Caco-2 (cell line): ENCODE results near the gene SERPINE1. TPM values are rescaled to one million over a fixed set of nuclear protein-coding genes. Genes with fewer than 3 reads are reported as not detected.

Experiments
- BruUV-seq: library from RNA; stranded (reverse); fragments of 400-500 nt; replicated peaks from 2 replicates; lab custom pipeline; 2021; lab: Mats Ljungman, UMichigan
- CTCF ChIA-PET: fragments of 300-600 bp; sonication (Branson Sonifier 250); formaldehyde crosslinking; loops from one replicate; lab custom pipeline; 2022; ENCODE audit warnings: antibody characterized with exemption; lab: Charles Lee
- POLR2A ChIA-PET: fragments of 300-600 bp; sonication (Branson Sonifier 250); formaldehyde crosslinking; loops from one replicate; lab custom pipeline; 2022; ENCODE audit warnings: antibody characterized with exemption; lab: Charles Lee
- DNase-seq, 2 experiments: peaks; one replicate each; pipeline versions ENCODE4 v3.0.0 to v3.0.0-alpha.2; 2020 to 2022
- H3K27me3 ChIP-seq: replicated peaks from 2 replicates; pipeline ENCODE4 v1.6.0; 2011; ENCODE audit warnings: low read length; ENCODE audit not compliant: control insufficient read depth, insufficient read depth
- H3K36me3 ChIP-seq: 2 replicates; pipeline ENCODE4 v1.5.1; 2011; ENCODE audit warnings: low read length; ENCODE audit not compliant: control insufficient read depth, insufficient read depth
- H3K4me1 ChIP-seq: fragments of 250-450 bp; sonication (Bioruptor Pico); 2 replicates; pipeline ENCODE4 v1.5.1; 2020; ENCODE audit warnings: mild to moderate bottlenecking
- H3K4me3 ChIP-seq: 2 replicates; pipeline ENCODE4 v1.5.1; 2011; ENCODE audit warnings: low read depth, mild to moderate bottlenecking, control low read depth, low read length
- H3K9me3 ChIP-seq: fragments of 250-450 bp; sonication (Bioruptor Pico); 2 replicates; pipeline ENCODE4 v1.5.1; 2020; ENCODE audit warnings: mild to moderate bottlenecking, moderate library complexity
- H3K27ac Mint-ChIP-seq: one replicate; pipeline ENCODE4 v1.8.0; 2022; ENCODE audit warnings: mixed read lengths; ENCODE audit not compliant: unreplicated experiment
- H3K27me3 Mint-ChIP-seq: one replicate; pipeline ENCODE4 v1.8.0; 2022; ENCODE audit warnings: mixed read lengths; ENCODE audit not compliant: insufficient read depth, unreplicated experiment
- H3K36me3 Mint-ChIP-seq: one replicate; pipeline ENCODE4 v1.8.0; 2022; ENCODE audit warnings: mild to moderate bottlenecking, mixed read lengths; ENCODE audit not compliant: insufficient read depth, unreplicated experiment
- H3K4me1 Mint-ChIP-seq: one replicate; pipeline ENCODE4 v1.8.0; 2022; ENCODE audit warnings: low read depth, mixed read lengths; ENCODE audit not compliant: unreplicated experiment
- H3K4me3 Mint-ChIP-seq: one replicate; pipeline ENCODE4 v1.8.0; 2022; ENCODE audit warnings: mild to moderate bottlenecking, moderate library complexity, mixed read lengths; ENCODE audit not compliant: unreplicated experiment
- H3K9me3 Mint-ChIP-seq: one replicate; pipeline ENCODE4 v1.8.0; 2022; ENCODE audit warnings: mixed read lengths; ENCODE audit not compliant: unreplicated experiment
- CTCF ChIP-seq, 2 experiments: fragments of 200-600 bp in 1 of 2; IDR thresholded peaks; 1 replicate in 1 of 2; 2 replicates in 1 of 2; pipeline versions ENCODE4 v1.5.1 to v1.8.0; 2011 to 2022; ENCODE audit warnings: antibody characterized with exemption in 1 of 2, control low read depth in 1 of 2, inconsistent platforms in 1 of 2, low read depth in 1 of 2, low read length in 1 of 2, mild to moderate bottlenecking in 1 of 2, moderate library complexity in 1 of 2; ENCODE audit not compliant: insufficient read depth in 1 of 2, severe bottlenecking in 1 of 2, unreplicated experiment in 1 of 2
- intact Hi-C: fragments of 100-400 bp; cut with micrococcal nuclease; formaldehyde crosslinking; loops from one replicate; pipeline ENCODE4 v1.10.0; 2022; ENCODE audit not compliant: unreplicated experiment
- total RNA-seq: library from RNA; stranded (reverse); gene quantifications from 2 replicates; pipeline ENCODE4 v1.2.3, GENCODE V29; 2022

The SERPINE1 gene
- total RNA-seq, 1 experiment from 2014 or later, result 0.25 TPM

GRCh38 chr7:101138213-101138870, 11.4 kb downstream of the SERPINE1 start:
- no peaks in the 10 kb centered on the region for H3K9me3 Mint-ChIP-seq
- DNase-seq, result peak; percentile 85 to 95
- BruUV-seq, result TSS peak; percentile 86
- no peaks in the 10 kb centered on the region for H3K9me3 ChIP-seq
- no peaks in the 10 kb centered on the region for H3K27me3 ChIP-seq
- ChIA-PET POLR2A (interaction anchor here (1.0 kb wide), 1 partner anchor 16 kb away, joined by 3 read pairs; no protein-coding TSS in a partner anchor), CTCF (interaction anchor here (0.6 to 1.6 kb wide), 9 partner anchors 12 to 80 kb away, joined by 3 to 8 read pairs (median 4); partner anchors contain the start of gene ZNHIT1)
- intact Hi-C loops, result loop anchor here (1.0 to 2.0 kb wide), 2 partner anchors 44 to 53 kb away; partner anchors contain the start of gene TRIM56
- TF ChIP-seq CTCF (IDR thresholded peaks at IDR 0.05; ENCODE audit: insufficient read depth in 1 of 2, low read depth in 1 of 2, low read length in 1 of 2, severe bottlenecking in 1 of 2, unreplicated experiment in 1 of 2), result peak; percentile 86 to 94
- H3K27me3 Mint-ChIP-seq, result peaks cover 3% of the 10 kb centered on the region
- peak overlapping the region; percentile 88 for H3K27ac Mint-ChIP-seq
- no peaks in the 10 kb centered on the region for H3K36me3 ChIP-seq
- peaks cover 6% of the 10 kb centered on the region for H3K36me3 Mint-ChIP-seq
- H3K4me3 ChIP-seq, result peak overlapping the region; percentile 29
- H3K4me1 Mint-ChIP-seq, result peaks cover 4% of the 10 kb centered on the region
- peaks cover 9% of the 10 kb centered on the region; the same call in 1 of the 2 replicates for H3K4me1 ChIP-seq
- H3K4me3 Mint-ChIP-seq, result peak overlapping the region; percentile 76

GRCh38 chr7:101140339-101140699, 13.4 kb downstream of the SERPINE1 start:
- no peak overlapping the region for H3K4me3 ChIP-seq
- intact Hi-C loops, result no loop called here
- no peak for DNase-seq
- ChIA-PET CTCF (interaction anchor here (0.6 to 1.1 kb wide), 2 partner anchors 104 to 142 kb away, joined by 3 to 4 read pairs; no protein-coding TSS in a partner anchor), POLR2A (no interaction called here)
- peaks cover 15% of the 10 kb centered on the region for H3K4me1 ChIP-seq
- no peak overlapping the region for H3K27ac Mint-ChIP-seq
- H3K36me3 Mint-ChIP-seq, result peaks cover 6% of the 10 kb centered on the region
- no peaks in the 10 kb centered on the region for H3K9me3 ChIP-seq
- H3K9me3 Mint-ChIP-seq, result no peaks in the 10 kb centered on the region
- H3K27me3 ChIP-seq, result no peaks in the 10 kb centered on the region
- peaks cover 4% of the 10 kb centered on the region for H3K27me3 Mint-ChIP-seq
- no TSS peak for BruUV-seq
- peaks cover 4% of the 10 kb centered on the region for H3K4me1 Mint-ChIP-seq
- no peaks in the 10 kb centered on the region for H3K36me3 ChIP-seq
- no peak overlapping the region for H3K4me3 Mint-ChIP-seq
- no peak for TF ChIP-seq CTCF (IDR thresholded peaks at IDR 0.05; ENCODE audit: insufficient read depth in 1 of 2, low read depth in 1 of 2, low read length in 1 of 2, severe bottlenecking in 1 of 2, unreplicated experiment in 1 of 2)

- intact Hi-C loops, result no loop called here
- Histone ChIP-seq H3K9me3 (no peaks in the 10 kb centered on the region), H3K36me3 (no peaks in the 10 kb centered on the region), H3K4me1 (peaks cover 15% of the 10 kb centered on the region), H3K4me3 (no peak overlapping the region), H3K27me3 (no peaks in the 10 kb centered on the region)
- peaks cover 4% of the 10 kb centered on the region for H3K27me3 Mint-ChIP-seq
- H3K4me1 Mint-ChIP-seq, result peaks cover 4% of the 10 kb centered on the region
- BruUV-seq, result no TSS peak
- peaks cover 6% of the 10 kb centered on the region for H3K36me3 Mint-ChIP-seq
- no peak for TF ChIP-seq CTCF (IDR thresholded peaks at IDR 0.05; ENCODE audit: insufficient read depth in 1 of 2, low read depth in 1 of 2, low read length in 1 of 2, severe bottlenecking in 1 of 2, unreplicated experiment in 1 of 2)
- no peak for DNase-seq
- POLR2A ChIA-PET, result no interaction called here
- no peak overlapping the region for H3K27ac Mint-ChIP-seq
- CTCF ChIA-PET, result interaction anchor here (0.6 to 1.1 kb wide), 2 partner anchors 103 to 142 kb away, joined by 3 to 4 read pairs; no protein-coding TSS in a partner anchor
- H3K4me3 Mint-ChIP-seq, result no peak overlapping the region
- H3K9me3 Mint-ChIP-seq, result no peaks in the 10 kb centered on the region
Measured at GRCh38 chr7:101140746-101141382, 14.0 kb downstream of the SERPINE1 start.
